GM12801 (cell line): ENCODE results near the gene RAPGEF2.

Source experiments
- CTCF ChIP-seq: IDR thresholded peaks from one replicate; pipeline ENCODE4 v1.5.1; 2011; ENCODE audit warnings: control low read depth; ENCODE audit not compliant: insufficient read length; ENCODE audit errors: extremely low read depth

Gene RAPGEF2

GRCh38 chr4:159162576-159162975 is 59.7 kb downstream of the RAPGEF2 start:
- no peak for TF ChIP-seq CTCF

GRCh38 chr4:159163521-159163920 is 60.6 kb downstream of the RAPGEF2 start:
- no peak for TF ChIP-seq CTCF

DNA sequence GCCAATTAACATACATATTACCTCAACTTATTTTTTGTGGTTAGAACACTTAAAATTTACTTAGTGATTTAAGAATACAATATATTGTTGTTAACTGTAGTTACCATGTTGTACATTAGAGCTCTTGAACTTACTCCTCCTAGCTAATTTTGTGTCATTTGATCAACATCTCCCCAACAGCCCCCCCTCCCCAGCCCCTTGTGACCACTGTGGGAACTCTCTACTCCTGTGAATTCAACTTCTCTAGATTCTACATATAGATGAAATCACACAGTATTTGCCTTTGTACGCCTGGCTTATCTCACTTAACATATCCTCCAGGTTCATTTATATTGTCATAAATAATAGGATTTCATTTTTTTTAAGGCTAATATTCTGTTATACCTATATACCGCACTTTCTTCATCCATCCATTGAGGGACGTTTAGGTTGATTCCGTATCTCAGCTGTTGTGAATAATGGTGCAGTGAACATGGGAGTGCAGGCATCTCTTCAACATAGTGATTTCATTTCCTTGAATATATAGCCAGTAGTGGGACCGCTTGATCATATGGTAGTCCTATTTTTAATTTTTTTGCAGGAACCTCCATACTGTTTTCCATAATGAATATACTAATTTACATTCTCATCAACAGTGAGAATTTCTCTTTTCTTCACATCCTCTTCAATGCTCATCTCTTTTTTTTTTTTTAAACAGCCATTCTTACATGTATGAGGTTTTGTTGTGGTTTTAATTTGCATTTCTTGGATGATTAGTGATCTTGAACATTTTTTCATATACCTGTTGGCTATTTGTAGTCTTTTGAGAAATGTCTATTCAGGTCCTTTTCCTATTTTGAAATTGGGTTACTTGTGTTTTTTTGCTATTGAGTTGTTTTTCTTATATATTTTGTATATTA is 66.8 kb downstream of the RAPGEF2 start:
- TF ChIP-seq CTCF = no peak

- no peak for TF ChIP-seq CTCF
Observed at GRCh38 chr4:159171287-159171686, 68.4 kb downstream of the RAPGEF2 start.

DNA sequence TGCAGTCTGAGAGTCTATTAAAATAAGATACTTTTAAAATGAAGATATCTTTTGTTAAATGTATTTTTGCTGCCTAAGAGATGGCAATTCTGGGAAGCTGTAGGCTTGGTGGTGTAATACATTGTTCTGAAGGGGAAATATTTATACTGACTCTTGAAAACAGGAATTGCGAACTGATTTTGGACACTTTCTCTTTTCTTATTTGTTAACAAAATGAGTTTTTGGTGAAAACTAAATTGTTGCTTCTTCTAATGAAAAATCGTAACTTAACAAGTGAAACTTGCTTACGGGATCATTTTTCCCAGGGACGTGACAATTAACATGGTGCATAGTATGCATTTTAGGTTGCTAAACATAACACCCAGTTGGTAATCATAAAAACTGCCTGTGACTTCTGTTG is 71.0 kb downstream of the RAPGEF2 start:
- no peak for TF ChIP-seq CTCF

GRCh38 chr4:159174645-159175084 is 71.8 kb downstream of the RAPGEF2 start:
- no peak for TF ChIP-seq CTCF

- TF ChIP-seq CTCF = no peak
Observed at GRCh38 chr4:159175085-159175988, 72.5 kb downstream of the RAPGEF2 start.
